ENCODE results near the gene ABCB6.

GRCh38 chr2:219221957-219222518 is 3.3 kb upstream of the ABCB6 start:
- TF ChIP-seq ZNF70 (CRISPR knock-in tag; IDR thresholded peaks at IDR 0.05) = no peak
- no peak for TF ChIP-seq GLIS3 (CRISPR knock-in tag; IDR thresholded peaks at IDR 0.05)
- TF ChIP-seq BACH2 (CRISPR knock-in tag; IDR thresholded peaks at IDR 0.05; ENCODE audit: borderline replicate concordance) = no peak
- no peak for TF ChIP-seq RARB (CRISPR knock-in tag; IDR thresholded peaks at IDR 0.05)
- no peak for TF ChIP-seq ZFP3 (CRISPR knock-in tag; IDR thresholded peaks at IDR 0.05)
- TF ChIP-seq SNAI2 (CRISPR knock-in tag; IDR thresholded peaks at IDR 0.05) = no peak
- TF ChIP-seq ZC3H10 (CRISPR knock-in tag; IDR thresholded peaks at IDR 0.05) = no peak
- no peak for TF ChIP-seq OSR1 (CRISPR knock-in tag; IDR thresholded peaks at IDR 0.05)

Measured in SK-N-SH treated with all-trans-retinoic acid at 6 μM for 48 hours (cell line).